ENCODE results near the gene NELFE. TPM values are rescaled to one million over a fixed set of nuclear protein-coding genes. Genes with fewer than 3 reads are reported as not detected.
A peak's percentile ranks its signal among the peaks of the same experiment; 100 is the strongest.

NELFE gene
- total and polyA plus RNA-seq, 2 of the 13 experiments (the other 11 are each of a cell fraction or from before 2014, with no cell fraction given): 51.3 to 69.8 TPM

DNA sequence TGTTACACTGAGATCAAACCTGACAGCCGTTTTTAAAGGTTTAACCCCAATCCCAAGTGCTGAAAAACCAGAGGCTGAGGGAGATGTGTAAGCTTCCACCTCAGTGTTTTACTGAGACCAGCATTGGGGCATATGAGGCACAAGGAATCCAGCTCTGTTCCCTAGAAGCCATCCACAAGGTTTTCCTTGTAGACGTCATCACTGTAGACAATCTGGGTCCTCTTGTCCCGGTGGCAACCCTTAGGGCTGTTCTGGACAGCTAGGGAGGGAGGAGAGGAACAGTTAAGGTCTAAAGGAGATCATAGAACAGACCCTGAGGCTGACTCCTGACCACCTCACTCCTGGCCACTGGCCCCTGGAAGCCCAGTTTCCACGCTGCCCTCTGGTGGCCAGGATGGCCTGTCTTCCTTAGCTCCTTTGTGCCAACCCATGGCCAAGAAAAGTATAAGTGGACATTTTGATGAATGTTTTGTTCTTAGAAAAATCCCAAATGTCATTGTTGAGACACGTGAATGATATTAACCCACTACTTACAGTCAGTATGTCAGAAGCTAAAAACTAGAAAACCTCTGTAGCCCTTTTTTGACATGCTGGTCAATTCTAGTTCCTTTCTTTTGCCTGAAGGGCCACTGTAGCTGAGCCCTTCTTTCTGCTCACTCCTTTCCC, 6.5 kb downstream of the NELFE start (continued):
- TF ChIP-seq, protein P1, sequence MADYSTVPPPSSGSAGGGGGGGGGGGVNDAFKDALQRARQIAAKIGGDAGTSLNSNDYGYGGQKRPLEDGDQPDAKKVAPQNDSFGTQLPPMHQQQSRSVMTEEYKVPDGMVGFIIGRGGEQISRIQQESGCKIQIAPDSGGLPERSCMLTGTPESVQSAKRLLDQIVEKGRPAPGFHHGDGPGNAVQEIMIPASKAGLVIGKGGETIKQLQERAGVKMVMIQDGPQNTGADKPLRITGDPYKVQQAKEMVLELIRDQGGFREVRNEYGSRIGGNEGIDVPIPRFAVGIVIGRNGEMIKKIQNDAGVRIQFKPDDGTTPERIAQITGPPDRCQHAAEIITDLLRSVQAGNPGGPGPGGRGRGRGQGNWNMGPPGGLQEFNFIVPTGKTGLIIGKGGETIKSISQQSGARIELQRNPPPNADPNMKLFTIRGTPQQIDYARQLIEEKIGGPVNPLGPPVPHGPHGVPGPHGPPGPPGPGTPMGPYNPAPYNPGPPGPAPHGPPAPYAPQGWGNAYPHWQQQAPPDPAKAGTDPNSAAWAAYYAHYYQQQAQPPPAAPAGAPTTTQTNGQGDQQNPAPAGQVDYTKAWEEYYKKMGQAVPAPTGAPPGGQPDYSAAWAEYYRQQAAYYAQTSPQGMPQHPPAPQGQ (CRISPR knock-in tag; IDR thresholded peaks at IDR 0.05; ENCODE audit: borderline replicate concordance): no peak
- TF ChIP-seq, protein P2, sequence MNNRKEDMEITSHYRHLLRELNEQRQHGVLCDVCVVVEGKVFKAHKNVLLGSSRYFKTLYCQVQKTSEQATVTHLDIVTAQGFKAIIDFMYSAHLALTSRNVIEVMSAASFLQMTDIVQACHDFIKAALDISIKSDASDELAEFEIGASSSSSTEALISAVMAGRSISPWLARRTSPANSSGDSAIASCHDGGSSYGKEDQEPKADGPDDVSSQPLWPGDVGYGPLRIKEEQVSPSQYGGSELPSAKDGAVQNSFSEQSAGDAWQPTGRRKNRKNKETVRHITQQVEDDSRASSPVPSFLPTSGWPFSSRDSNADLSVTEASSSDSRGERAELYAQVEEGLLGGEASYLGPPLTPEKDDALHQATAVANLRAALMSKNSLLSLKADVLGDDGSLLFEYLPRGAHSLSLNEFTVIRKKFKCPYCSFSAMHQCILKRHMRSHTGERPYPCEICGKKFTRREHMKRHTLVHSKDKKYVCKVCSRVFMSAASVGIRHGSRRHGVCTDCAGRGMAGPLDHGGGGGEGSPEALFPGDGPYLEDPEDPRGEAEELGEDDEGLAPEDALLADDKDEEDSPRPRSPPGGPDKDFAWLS (CRISPR knock-in tag; IDR thresholded peaks at IDR 0.05; ENCODE audit: borderline replicate concordance): no peak
- TF ChIP-seq MIER3 (CRISPR knock-in tag; IDR thresholded peaks at IDR 0.05; ENCODE audit: borderline replicate concordance): 0 out of 2 replicates have a peak, but pooled peaks have one; percentile 66
- TF ChIP-seq, protein P3, sequence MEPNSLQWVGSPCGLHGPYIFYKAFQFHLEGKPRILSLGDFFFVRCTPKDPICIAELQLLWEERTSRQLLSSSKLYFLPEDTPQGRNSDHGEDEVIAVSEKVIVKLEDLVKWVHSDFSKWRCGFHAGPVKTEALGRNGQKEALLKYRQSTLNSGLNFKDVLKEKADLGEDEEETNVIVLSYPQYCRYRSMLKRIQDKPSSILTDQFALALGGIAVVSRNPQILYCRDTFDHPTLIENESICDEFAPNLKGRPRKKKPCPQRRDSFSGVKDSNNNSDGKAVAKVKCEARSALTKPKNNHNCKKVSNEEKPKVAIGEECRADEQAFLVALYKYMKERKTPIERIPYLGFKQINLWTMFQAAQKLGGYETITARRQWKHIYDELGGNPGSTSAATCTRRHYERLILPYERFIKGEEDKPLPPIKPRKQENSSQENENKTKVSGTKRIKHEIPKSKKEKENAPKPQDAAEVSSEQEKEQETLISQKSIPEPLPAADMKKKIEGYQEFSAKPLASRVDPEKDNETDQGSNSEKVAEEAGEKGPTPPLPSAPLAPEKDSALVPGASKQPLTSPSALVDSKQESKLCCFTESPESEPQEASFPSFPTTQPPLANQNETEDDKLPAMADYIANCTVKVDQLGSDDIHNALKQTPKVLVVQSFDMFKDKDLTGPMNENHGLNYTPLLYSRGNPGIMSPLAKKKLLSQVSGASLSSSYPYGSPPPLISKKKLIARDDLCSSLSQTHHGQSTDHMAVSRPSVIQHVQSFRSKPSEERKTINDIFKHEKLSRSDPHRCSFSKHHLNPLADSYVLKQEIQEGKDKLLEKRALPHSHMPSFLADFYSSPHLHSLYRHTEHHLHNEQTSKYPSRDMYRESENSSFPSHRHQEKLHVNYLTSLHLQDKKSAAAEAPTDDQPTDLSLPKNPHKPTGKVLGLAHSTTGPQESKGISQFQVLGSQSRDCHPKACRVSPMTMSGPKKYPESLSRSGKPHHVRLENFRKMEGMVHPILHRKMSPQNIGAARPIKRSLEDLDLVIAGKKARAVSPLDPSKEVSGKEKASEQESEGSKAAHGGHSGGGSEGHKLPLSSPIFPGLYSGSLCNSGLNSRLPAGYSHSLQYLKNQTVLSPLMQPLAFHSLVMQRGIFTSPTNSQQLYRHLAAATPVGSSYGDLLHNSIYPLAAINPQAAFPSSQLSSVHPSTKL (CRISPR knock-in tag; IDR thresholded peaks at IDR 0.05): peak; percentile 41; the same call in 1 of the 2 replicates
- TF ChIP-seq, protein P4, sequence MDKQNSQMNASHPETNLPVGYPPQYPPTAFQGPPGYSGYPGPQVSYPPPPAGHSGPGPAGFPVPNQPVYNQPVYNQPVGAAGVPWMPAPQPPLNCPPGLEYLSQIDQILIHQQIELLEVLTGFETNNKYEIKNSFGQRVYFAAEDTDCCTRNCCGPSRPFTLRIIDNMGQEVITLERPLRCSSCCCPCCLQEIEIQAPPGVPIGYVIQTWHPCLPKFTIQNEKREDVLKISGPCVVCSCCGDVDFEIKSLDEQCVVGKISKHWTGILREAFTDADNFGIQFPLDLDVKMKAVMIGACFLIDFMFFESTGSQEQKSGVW (CRISPR knock-in tag; IDR thresholded peaks at IDR 0.05; ENCODE audit: borderline replicate concordance): no peak
- no peak for TF ChIP-seq EED (CRISPR knock-in tag; IDR thresholded peaks at IDR 0.05)
- no peak; the same call in 1 of the 2 replicates for TF ChIP-seq NFYB (CRISPR knock-in tag; IDR thresholded peaks at IDR 0.05)
- no peak for TF ChIP-seq EEA1 (CRISPR knock-in tag; IDR thresholded peaks at IDR 0.05; ENCODE audit: borderline replicate concordance)
- TF ChIP-seq KAT2B (IDR thresholded peaks at IDR 0.05; ENCODE audit: borderline replicate concordance, low read depth, low read length): no peak; the same call in 1 of the 2 replicates
- no peak for TF ChIP-seq REXO4 (CRISPR knock-in tag; IDR thresholded peaks at IDR 0.05; ENCODE audit: borderline replicate concordance)
- 0 out of 2 replicates have a peak, but pooled peaks have one; percentile 33 for TF ChIP-seq ZBTB20 (CRISPR knock-in tag; IDR thresholded peaks at IDR 0.05; ENCODE audit: borderline replicate concordance, low read depth)
- no peak for TF ChIP-seq ZNF562 (CRISPR knock-in tag; IDR thresholded peaks at IDR 0.05; ENCODE audit: borderline replicate concordance)
- TF ChIP-seq MZF1 (CRISPR knock-in tag; IDR thresholded peaks at IDR 0.05; ENCODE audit: borderline replicate concordance): no peak
- TF ChIP-seq POLR2G (IDR thresholded peaks at IDR 0.05; ENCODE audit: low read depth, low read length): peak; percentile 19; the same call in 1 of the 2 replicates
- no peak for TF ChIP-seq ZNF766 (CRISPR knock-in tag; IDR thresholded peaks at IDR 0.05; ENCODE audit: borderline replicate concordance)
- TF ChIP-seq ZNF550 (CRISPR knock-in tag; IDR thresholded peaks at IDR 0.05; ENCODE audit: borderline replicate concordance): no peak
- no peak for TF ChIP-seq ESRRA (CRISPR knock-in tag; IDR thresholded peaks at IDR 0.05; ENCODE audit: low read depth)
- no peak for TF ChIP-seq HNF4G (IDR thresholded peaks at IDR 0.05; ENCODE audit: borderline replicate concordance, low read depth, low read length)
- TF ChIP-seq HNF4G (CRISPR knock-in tag; IDR thresholded peaks at IDR 0.05; ENCODE audit: borderline replicate concordance, low read depth): no peak
- TF ChIP-seq ONECUT2 (CRISPR knock-in tag; IDR thresholded peaks at IDR 0.05): no peak
- no peak for TF ChIP-seq ZNF260 (CRISPR knock-in tag; IDR thresholded peaks at IDR 0.05; ENCODE audit: borderline replicate concordance, low read depth)
